Neural cell (in vitro differentiated cells): ENCODE measurements around the gene CCDC80.

Experiments used
- CTCF ChIP-seq: fragments of 450-650 bp; IDR thresholded peaks from 2 replicates; pipeline ENCODE4 v1.5.1; 2014; ENCODE audit warnings: antibody characterized with exemption, mild to moderate bottlenecking, moderate library complexity; ENCODE audit not compliant: poor library complexity, severe bottlenecking
- EZH2 ChIP-seq: fragments of 200-600, 300-800 bp; shearing (Covaris generic), sonication (generic); IDR thresholded peaks from 2 replicates; pipeline ENCODE4 v1.6.1; 2014; ENCODE audit warnings: antibody characterized with exemption, low read length, borderline replicate concordance, mild to moderate bottlenecking; ENCODE audit not compliant: insufficient read depth, poor library complexity, severe bottlenecking

GRCh38 chr3:112561484-112561733, 79.5 kb downstream of the CCDC80 start:
- TF ChIP-seq CTCF: no peak
- no peak for TF ChIP-seq EZH2
